Activated T-helper 1 cell treated with anti-CD3 and anti-CD28 coated beads, Interleukin-12 subunit alpha, Interleukin-12 subunit beta, Interleukin-2, Interleukin-4 antibody, amounts not matched to agents 30 ng/mL and 10 ng/mL and 1 ng/mL, durations not matched to agents 14 hours and 24 hours and 36 hours (primary cell): Measurements from ENCODE around the gene CCDC142. TPM values are rescaled to one million over a fixed set of nuclear protein-coding genes. Genes with fewer than 3 reads are reported as not detected.
"Not testable (repeated sequence)": the region's sequence is repeated elsewhere in the genome, so short reads cannot be mapped to it uniquely, and the experiment has no call there.

Source experiments
- DNase-seq: peaks from one replicate; pipeline ENCODE4 v3.0.0; 2021; ENCODE audit warnings: low spot score
- H3K27ac Mint-ChIP-seq: one replicate; pipeline ENCODE4 v1.8.0; 2021; ENCODE audit warnings: mild to moderate bottlenecking, mixed read lengths
- H3K27me3 Mint-ChIP-seq: one replicate; pipeline ENCODE4 v1.8.0; 2022; ENCODE audit warnings: mild to moderate bottlenecking, moderate library complexity, mixed read lengths; ENCODE audit not compliant: insufficient read depth
- H3K36me3 Mint-ChIP-seq: one replicate; pipeline ENCODE4 v1.8.0; 2021; ENCODE audit warnings: low read depth, mixed read lengths
- H3K4me1 Mint-ChIP-seq: one replicate; pipeline ENCODE4 v1.8.0; 2021; ENCODE audit warnings: low read depth, mixed read lengths
- H3K4me3 Mint-ChIP-seq: one replicate; pipeline ENCODE4 v1.8.0; 2021; ENCODE audit warnings: mild to moderate bottlenecking, moderate library complexity, mixed read lengths
- H3K9me3 Mint-ChIP-seq: one replicate; pipeline ENCODE4 v1.8.0; 2021; ENCODE audit warnings: mixed read lengths
- intact Hi-C: fragments of 100-400 bp; cut with micrococcal nuclease; formaldehyde crosslinking; loops from one replicate; pipeline ENCODE4 v1.15.1; 2024
- total RNA-seq: library from RNA; stranded (reverse); gene quantifications from 2 replicates; pipeline ENCODE4 v1.2.3, GENCODE V29; 2022

The CCDC142 gene
- total RNA-seq, 1 donor from 2014 or later: 36.3 TPM

DNA sequence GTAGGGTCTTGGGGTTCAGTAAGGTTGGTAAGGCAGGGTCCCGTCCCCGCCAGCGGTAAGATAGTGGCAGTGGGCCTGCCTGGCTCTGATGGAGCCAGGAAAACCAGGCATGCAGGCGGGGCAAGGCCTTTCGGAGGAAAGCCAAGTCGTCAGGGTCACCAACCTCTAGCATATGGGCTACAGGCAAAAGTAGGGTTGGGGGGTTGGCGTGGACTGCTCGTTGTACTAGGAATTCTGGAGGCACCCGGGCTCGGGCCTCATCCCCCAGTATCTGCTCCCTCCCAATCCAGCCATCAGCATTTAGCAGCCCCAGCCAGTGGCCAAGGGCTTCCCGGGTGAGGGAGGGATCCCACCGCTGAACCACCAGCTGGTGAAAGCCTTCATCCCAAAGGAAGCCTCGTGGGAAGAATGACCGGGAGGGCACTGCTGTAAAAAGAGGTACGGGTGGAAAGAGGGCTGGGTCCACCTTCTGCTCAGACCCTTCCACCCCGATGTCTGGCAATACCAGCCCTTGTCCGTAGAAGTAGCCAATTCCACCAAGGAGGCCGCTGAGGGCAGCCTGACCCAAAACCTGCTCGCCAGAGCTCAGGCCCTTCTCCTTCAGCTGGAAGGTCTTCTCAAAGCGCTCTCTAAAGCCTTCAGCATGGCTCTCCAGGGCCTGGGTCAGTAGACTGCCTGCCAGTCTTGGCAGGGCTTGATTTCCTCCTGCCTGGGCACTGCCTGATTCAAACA, 20.6 kb downstream of the CCDC142 start:
- Mint-ChIP-seq H3K4me1 (peaks cover 35% of the 10 kb centered on the region), H3K27ac (no peak overlapping the region), H3K9me3 (no peaks in the 10 kb centered on the region), H3K36me3 (peaks cover 12% of the 10 kb centered on the region), H3K27me3 (no peaks in the 10 kb centered on the region), H3K4me3 (peak overlapping the region; percentile 70)
- intact Hi-C loops: no loop called here
- DNase-seq: no peak

GRCh38 chr2:74461187-74462053, 21.4 kb downstream of the CCDC142 start:
- Mint-ChIP-seq H3K36me3 (peaks cover 18% of the 10 kb centered on the region), H3K9me3 (no peaks in the 10 kb centered on the region), H3K4me1 (peaks cover 43% of the 10 kb centered on the region), H3K27ac (peak overlapping the region; percentile 38), H3K27me3 (no peaks in the 10 kb centered on the region), H3K4me3 (no peak overlapping the region)
- intact Hi-C loops: no loop called here
- DNase-seq: no peak

DNA sequence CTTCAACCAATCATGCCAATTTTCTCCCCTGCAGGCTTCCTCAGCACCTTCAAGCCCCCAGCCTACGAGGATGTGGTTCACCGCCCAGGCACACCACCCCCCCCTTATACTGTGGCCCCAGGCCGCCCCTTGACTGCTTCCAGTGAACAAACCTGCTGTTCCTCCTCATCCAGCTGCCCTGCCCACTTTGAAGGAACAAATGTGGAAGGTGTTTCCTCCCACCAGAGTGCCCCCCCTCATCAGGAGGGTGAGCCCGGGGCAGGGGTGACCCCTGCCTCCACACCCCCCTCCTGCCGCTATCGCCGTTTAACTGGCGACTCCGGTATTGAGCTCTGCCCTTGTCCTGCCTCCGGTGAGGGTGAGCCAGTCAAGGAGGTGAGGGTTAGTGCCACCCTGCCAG, 22.6 kb downstream of the CCDC142 start:
- H3K4me1 Mint-ChIP-seq: peaks cover 50% of the 10 kb centered on the region
- H3K9me3 Mint-ChIP-seq, H3K27me3 Mint-ChIP-seq, H3K27ac Mint-ChIP-seq, intact Hi-C loops, DNase-seq: not testable (repeated sequence)
- peak overlapping the region; percentile 98 for H3K4me3 Mint-ChIP-seq
- H3K36me3 Mint-ChIP-seq: peaks cover 29% of the 10 kb centered on the region

DNA sequence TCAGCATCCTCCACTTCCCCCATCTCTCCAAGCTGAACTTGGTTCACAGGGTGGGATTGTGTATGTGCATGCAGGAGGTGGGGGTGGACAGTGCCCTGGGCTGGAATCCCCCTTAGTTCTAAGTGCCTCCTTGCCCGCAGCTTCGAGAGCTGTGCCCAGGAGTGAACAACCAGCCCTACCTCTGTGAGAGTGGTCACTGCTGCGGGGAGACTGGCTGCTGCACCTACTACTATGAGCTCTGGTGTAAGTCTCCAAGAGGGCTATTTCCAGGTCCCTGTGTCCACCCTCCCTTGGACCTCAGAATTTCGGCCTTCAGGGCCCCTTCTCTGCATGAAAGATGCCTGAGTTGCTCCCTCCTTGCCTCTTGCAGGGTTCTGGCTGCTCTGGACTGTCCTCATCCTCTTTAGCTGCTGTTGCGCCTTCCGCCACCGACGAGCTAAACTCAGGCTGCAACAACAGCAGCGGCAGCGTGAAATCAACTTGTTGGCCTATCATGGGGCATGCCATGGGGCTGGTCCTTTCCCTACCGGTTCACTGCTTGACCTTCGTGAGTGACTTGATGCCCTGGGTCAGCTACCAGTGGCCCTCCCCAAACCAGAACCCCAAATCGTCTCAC, 23.2 kb downstream of the CCDC142 start:
- DNase-seq, H3K27me3 Mint-ChIP-seq, H3K9me3 Mint-ChIP-seq: not testable (repeated sequence)
- H3K36me3 Mint-ChIP-seq: peaks cover 32% of the 10 kb centered on the region
- H3K27ac Mint-ChIP-seq: peak overlapping the region; percentile 81
- intact Hi-C loops: loop anchor here (2.0 to 10.0 kb wide), 3 partner anchors 475 to 535 kb away; partner anchors contain the start of genes DGUOK, POLE4 and TET3
- peak overlapping the region; percentile 98 for H3K4me3 Mint-ChIP-seq
- H3K4me1 Mint-ChIP-seq: peaks cover 56% of the 10 kb centered on the region

DNA sequence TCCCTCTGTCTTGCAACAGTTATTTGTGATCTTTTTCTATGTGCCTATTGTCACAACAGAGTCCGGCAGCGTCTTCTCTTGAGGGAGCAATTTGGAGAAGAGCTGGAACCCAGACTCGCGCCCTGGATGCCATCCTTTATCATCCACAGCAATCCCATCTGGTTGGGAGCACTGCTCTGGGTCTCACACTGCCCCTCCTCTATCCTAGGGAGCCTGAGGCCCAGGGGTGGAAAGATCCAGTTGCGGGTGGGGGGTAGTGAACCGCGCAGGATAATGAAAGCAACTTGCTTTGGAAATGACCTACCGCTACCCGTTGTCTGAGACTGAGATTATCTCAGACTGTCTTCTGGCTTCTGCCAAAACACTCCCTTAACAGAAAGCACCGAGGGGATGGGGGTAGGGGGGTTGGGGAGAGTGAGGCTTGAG, 23.8 kb downstream of the CCDC142 start:
- DNase-seq: no peak
- no peaks in the 10 kb centered on the region for H3K9me3 Mint-ChIP-seq
- peak overlapping the region; percentile 98 for H3K27ac Mint-ChIP-seq
- intact Hi-C loops: loop anchor here (1.0 to 10.0 kb wide), 10 partner anchors 13 to 722 kb away; partner anchors contain the start of genes AUP1, C2orf81, DGUOK and HK2
- H3K27me3 Mint-ChIP-seq: no peaks in the 10 kb centered on the region
- H3K4me3 Mint-ChIP-seq: peak overlapping the region; percentile 98
- H3K4me1 Mint-ChIP-seq: peaks cover 61% of the 10 kb centered on the region
- peaks cover 32% of the 10 kb centered on the region for H3K36me3 Mint-ChIP-seq

GRCh38 chr2:74458132-74458937, 24.5 kb downstream of the CCDC142 start, which contains the start of gene WBP1:
WBP1 (plus strand) TSS chr2:74458438; CDS start chr2:74458603, 165 bp downstream.
- peaks cover 32% of the 10 kb centered on the region for H3K36me3 Mint-ChIP-seq
- no peaks in the 10 kb centered on the region for H3K27me3 Mint-ChIP-seq
- intact Hi-C loops: loop anchor here (1.0 to 10.0 kb wide), 10 partner anchors 14 to 721 kb away; partner anchors contain the start of genes AUP1, C2orf81, DGUOK and HK2
- H3K27ac Mint-ChIP-seq: peak within 1 kb of the TSS; percentile 98
- H3K4me1 Mint-ChIP-seq: peaks cover 61% of the 10 kb centered on the region
- H3K4me3 Mint-ChIP-seq: peak within 1 kb of the TSS; percentile 98
- no peaks in the 10 kb centered on the region for H3K9me3 Mint-ChIP-seq
- peak; percentile 99 for DNase-seq

DNA sequence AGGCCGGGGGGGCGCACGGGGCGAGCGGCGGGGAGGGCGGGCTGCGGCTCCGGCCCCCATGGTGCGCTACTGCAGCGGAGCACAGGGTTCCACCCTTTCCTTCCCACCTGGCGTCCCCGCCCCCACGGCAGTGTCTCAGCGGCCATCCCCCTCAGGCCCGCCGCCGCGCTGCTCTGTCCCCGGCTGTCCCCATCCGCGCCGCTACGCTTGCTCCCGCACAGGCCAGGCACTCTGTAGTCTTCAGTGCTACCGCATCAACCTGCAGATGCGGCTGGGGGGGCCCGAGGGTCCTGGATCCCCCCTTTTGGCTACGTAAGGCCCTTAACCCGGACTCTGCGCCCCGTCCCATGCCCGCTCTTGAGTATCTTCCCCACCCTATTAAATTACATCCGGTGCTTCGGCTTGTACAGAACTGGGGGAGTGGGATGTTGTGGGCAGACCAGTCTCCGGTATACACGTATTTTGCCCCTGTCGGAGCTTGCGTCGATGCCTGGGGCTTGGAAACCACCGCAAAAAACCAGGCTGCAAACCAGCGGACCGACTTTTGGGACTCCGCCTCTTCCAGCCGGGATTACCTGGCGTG, 25.2 kb downstream of the CCDC142 start:
- H3K4me1 Mint-ChIP-seq: peaks cover 62% of the 10 kb centered on the region
- peak; percentile 73 for DNase-seq
- H3K27me3 Mint-ChIP-seq: no peaks in the 10 kb centered on the region
- no peaks in the 10 kb centered on the region for H3K9me3 Mint-ChIP-seq
- intact Hi-C loops: loop anchor here (1.0 to 10.0 kb wide), 10 partner anchors 15 to 720 kb away; partner anchors contain the start of genes AUP1, C2orf81, DGUOK and HK2
- peak overlapping the region; percentile 98 for H3K4me3 Mint-ChIP-seq
- peak overlapping the region; percentile 98 for H3K27ac Mint-ChIP-seq
- peaks cover 30% of the 10 kb centered on the region for H3K36me3 Mint-ChIP-seq

DNA sequence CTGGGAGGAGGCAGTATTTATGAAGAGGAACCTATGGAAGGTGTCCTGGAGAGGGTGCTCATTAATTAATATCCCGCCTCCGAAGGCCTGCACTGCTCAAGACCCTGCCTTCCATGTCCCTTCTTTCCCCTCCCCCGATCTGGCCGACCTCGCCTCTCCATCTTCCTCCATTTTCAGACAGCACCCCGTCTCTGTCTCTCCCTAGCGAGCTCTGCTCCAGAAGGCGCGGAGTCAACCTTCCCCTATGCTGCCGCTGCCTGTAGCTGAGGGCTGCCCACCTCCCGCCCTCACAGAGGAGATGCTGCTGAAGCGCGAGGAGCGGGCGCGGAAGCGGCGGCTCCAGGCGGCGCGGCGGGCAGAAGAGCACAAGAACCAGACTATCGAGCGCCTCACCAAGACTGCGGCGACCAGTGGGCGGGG, 25.7 kb downstream of the CCDC142 start:
- Mint-ChIP-seq H3K4me1 (peaks cover 67% of the 10 kb centered on the region), H3K27me3 (no peaks in the 10 kb centered on the region), H3K4me3 (peak overlapping the region; percentile 98), H3K27ac (peak overlapping the region; percentile 95), H3K36me3 (peaks cover 29% of the 10 kb centered on the region), H3K9me3 (no peaks in the 10 kb centered on the region)
- intact Hi-C loops: loop anchor here (10.0 kb wide), 2 partner anchors 472 to 532 kb away; partner anchors contain the start of genes DGUOK and TET3
- no peak for DNase-seq

GRCh38 chr2:74454654-74455511, 27.9 kb downstream of the CCDC142 start, which contains the start of gene INO80B:
INO80B (plus strand) TSS chr2:74455087; CDS start chr2:74455117, 30 bp downstream.
- H3K9me3 Mint-ChIP-seq: no peaks in the 10 kb centered on the region
- intact Hi-C loops: loop anchor here (1.0 to 10.0 kb wide), 17 partner anchors 10 to 1384 kb away; partner anchors contain the start of genes ALMS1, AUP1, C2orf81 and CCT7
- H3K4me1 Mint-ChIP-seq: peaks cover 59% of the 10 kb centered on the region
- peak within 1 kb of the TSS; percentile 98 for H3K4me3 Mint-ChIP-seq
- peaks cover 24% of the 10 kb centered on the region for H3K36me3 Mint-ChIP-seq
- no peaks in the 10 kb centered on the region for H3K27me3 Mint-ChIP-seq
- H3K27ac Mint-ChIP-seq: peak within 1 kb of the TSS; percentile 95
- DNase-seq: peak; percentile 98

DNA sequence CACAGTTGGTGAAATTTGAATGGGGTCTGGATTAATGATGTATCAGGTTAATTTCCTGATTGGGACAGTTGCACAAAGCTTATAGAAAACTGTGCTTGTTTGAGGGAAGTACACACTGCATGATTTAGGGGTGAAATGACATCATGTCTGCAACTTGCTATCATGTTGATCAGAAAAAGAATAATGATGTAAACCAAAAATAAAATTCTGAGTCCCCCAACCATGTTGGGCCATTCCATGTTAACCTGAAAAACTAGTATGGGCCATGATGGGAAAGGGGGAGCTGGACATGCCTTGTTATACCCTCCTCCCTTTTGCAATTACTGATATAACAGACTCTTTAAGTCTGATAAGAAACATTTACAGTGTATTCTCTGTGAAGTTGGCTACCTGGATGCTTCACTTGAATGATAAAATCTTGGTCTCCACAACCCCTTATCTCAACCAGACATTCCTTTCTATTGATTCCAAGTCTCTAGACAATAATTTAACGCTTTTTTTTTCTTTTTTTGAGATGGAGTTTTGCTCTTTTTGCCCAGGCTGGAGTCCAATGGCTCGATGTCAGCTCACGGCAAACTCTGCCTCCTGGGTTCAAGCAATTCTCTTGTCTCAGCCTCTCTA, 32.1 kb downstream of the CCDC142 start:
- intact Hi-C loops: loop anchor here (10.0 kb wide), 2 partner anchors 466 to 526 kb away; partner anchors contain the start of genes DGUOK and TET3
- Mint-ChIP-seq H3K36me3 (peaks cover 9% of the 10 kb centered on the region), H3K4me1 (peaks cover 29% of the 10 kb centered on the region), H3K27ac (no peak overlapping the region), H3K9me3 (no peaks in the 10 kb centered on the region), H3K27me3 (peaks cover 5% of the 10 kb centered on the region), H3K4me3 (no peak overlapping the region)
- no peak for DNase-seq
